SKM-1 (cell line): ENCODE measurements around the gene CD302.
"Not testable (repeated sequence)": the region's sequence is repeated elsewhere in the genome, so short reads cannot be mapped to it uniquely, and the experiment has no call there.

ENCODE experiments used
- DNase-seq: peaks from one replicate; lab custom pipeline; 2025; ENCODE audit not compliant: unreplicated experiment; lab: John Stamatoyannopoulos, UW

CD302 gene

DNA sequence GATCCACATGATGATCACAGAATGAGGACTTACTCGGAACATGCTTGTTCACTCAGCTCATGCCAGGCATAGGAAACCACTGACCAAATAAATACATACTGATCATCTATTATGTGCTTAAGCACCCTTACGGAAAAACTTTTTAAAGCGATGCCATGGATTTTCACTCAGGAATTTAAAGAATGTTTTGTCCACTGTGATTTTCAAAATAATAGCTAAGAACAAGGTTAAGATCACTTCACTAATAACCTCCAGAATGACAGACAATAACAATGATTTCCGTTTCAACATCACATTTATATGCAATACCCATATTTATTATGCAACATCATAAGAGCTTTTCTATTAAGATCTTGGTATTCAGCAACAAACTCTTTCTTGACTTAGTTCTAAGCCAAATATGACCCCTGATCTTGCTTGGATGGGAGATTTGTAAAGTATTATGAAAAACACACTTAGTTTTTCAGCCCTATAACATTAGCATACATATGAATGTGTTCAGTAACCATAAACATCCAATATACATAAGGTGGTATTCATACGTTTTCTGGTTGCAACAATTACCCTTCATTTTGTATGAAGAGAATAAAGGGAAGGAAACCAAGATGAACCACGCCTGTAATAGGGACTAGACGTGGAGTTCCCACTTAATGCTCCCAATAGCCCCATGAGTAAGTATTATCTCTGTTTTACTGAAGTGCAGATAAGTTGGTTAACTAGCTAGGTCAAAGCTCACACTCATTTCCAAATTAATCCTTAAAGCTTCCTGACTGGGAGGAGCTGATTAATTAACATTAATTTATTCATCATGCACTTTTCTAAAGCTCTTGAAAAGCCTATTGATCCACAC, 1.9 kb downstream of the CD302 start:
- DNase-seq: no peak

DNA sequence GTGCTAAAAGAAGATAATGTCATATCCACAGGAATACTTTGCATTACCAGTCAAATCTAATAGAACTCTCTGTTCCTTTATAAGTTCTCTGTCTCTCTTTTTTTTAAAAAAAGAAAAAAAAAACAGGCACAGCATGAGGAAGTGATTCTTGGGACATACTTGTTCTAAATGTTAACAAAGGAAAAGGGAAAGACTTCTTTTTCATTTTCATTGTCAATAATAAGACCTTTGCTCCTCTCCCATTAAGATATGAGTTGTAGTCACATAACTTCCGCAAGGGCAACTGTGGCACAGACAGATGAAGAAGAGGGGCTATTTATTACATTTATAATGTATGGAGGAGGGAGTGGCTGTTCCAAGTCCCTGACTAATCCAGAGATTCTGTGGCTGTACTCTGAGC, 4.7 kb downstream of the CD302 start:
- DNase-seq: no peak

DNA sequence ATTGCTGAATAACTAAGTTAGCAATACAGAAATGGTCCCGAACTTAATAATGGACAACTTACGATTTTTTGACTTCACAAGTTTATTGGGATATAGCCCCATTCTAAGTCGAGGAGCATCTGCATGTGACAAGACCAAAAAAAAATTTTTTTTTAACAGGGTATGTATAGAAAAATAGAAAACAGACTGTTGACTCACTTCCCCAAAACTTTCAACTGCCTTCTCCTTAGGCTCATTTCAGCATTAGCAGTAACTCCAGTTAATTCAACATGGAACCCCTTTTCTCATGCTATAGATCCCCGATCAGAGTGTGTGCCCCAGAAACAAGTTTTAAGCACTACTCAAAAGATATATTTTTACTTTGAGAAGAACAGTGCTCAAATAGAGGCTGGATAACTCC, 5.4 kb downstream of the CD302 start:
- no peak for DNase-seq

DNA sequence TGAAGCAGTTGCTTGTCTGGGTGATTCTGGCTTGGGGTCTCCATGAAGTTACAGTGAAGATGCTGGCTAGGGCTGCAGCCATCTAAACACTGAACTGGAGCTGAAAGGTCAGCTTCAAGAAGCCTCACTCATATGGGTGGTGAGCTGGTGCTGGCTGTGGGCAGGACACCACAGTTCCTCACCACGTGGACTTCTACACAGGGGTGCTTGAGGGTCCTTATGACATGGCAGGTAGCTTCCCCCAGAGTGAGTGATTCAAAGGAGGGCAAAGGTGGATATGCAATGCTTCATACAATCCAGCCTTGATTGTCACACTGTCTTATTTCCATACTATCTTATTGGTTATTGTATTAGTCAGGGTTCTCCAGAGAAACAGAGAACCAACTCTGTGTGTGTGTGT, 6.0 kb downstream of the CD302 start:
- DNase-seq: no peak

DNA sequence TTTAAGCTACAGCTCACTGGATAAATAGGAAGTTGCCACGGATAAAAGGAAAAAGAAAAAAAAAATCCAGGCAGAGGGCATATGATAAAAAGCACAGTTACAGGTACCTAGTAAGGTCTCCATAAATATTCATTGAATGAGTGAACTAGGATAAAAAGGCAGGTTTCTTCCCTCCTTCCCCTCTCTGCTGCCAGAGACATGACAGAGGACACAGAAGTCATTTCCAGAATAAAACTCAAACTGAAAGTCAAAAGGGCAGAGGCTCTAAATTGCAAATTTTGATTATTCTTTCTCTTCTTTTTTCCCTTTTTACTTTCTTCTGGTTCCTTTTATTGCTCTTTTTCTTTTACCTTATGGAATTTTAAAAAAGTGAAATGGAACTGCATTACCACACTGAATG, 7.7 kb downstream of the CD302 start:
- DNase-seq: no peak

DNA sequence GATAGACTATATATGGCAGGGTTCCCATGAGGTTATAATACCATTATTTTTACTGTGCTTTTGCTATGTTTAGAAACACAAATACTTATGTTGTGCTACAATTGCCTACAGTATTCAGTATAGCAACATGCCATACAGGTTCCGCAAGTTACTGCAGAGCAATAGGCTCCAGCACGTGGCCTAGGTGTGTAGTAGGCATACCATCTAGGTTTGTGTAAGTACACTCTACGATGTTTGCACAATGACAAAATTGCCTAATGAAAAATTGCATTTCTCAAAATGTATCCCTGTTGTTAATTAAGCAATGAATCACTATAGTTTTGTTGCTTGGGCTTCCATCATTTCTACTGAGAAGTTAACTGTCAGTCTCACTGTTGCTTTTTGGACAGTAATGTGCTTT, 9.8 kb downstream of the CD302 start:
- DNase-seq: no peak

DNA sequence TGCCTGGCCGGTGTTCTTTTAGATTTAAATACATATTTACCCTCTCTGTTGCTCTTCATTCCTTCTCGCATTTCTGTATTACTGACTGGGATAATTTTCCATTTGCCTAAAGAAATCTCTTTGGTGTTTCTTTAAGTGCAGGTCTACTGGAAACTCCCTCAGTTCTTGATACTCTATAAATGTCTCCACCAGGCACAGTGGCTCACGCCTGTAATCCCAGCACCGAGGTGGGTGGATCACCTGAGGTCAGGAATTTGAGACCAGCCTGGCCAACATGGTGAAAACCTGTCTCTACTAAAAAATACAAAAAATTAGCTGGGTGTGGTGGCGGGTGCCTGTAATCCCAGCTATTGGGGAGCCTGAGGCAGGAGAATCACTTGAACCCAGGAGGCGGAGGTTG, 10.4 kb downstream of the CD302 start:
- not testable (repeated sequence) for DNase-seq

DNA sequence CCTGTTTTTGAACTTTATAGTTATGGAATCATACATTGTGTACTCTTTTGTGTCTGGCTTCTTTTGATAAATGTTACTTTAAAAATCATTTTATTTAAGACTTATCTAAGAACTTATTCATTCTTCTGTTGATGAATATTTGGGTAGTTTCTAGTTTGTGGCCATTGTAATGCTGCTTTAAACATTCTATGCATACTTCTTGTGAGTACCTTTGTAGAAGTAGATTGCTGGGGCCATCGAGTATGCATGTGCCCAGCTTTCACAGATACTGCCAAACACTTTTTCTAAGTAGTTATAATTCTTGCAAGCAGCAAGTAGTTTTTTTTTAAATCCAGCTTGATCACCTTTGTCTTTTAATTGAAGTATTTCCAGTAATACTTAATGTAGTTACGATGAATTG, 11.1 kb downstream of the CD302 start:
- no peak for DNase-seq

DNA sequence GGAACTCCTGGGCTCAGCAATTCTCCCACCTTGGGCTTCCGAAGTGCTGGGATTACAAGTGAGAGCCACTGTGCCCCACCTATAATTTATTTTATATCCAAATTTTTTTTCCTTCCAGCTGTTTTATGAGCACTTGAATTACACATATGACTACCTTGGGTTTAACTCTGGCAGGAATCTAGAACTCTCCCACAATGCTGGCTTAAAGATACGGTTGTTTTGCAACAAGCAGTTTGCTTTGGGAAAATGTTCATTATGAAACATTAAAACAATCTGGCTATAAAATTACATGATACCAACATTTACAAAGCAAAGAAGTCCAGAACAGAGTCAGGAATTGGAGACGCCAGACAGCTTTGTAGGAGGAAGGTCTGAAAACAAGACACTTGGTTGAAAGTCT, 12.8 kb downstream of the CD302 start:
- no peak for DNase-seq

DNA sequence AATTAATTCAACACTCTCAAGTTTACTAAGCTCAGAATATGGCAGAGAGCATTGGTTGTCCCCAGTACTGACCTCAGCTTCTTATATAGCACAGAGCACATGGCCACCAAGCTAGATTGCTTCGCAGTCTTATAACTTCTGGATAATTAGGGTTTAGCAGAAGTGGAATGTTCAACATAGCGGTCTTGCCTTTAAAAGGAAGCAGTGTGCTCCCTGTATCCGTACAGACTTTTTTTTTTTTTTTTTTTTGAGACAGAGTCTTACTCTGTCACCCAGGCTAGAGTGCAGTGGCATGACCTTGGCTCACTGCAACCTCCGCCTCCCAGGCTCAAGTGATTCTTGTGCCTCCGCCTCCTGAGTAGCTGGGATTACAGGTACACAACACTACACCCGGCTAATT, 13.3 kb downstream of the CD302 start:
- DNase-seq: not testable (repeated sequence)

DNA sequence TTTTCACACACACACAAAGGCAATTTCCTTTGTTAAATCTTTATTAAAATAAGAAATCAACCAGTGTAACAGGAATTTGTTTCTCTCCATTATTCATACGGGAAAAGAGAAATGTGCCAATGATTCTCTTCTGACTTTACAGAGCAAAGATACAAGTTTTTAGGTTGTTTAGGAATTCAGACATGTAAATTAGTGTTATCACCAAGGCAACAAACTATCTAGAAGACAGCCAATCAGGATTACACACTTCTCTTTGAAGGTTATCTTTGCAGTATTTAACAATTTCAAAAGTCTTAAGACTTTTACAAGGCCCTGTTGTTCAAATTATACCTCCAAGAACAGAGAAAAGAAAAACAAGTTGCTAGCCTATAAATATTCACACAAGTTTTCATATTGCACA, 14.5 kb downstream of the CD302 start:
- DNase-seq: no peak

DNA sequence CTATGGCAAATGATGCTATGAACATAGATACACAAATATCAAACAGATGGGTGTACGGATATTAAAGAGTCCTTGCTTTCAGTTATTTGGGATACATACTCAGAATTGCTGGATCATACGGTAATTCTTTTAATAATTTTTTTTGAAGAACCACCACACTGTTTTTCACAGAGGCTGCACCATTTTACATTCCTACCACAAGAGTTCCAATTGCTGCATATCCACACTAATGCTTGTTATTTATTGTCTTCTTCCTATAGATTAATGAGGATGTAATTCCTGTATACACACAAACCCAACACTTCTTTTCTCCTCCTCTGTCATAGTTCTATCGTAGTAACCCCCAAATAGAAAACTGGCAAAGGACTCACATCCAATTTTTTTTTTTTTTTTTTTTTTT, 21.7 kb downstream of the CD302 start:
- no peak for DNase-seq

DNA sequence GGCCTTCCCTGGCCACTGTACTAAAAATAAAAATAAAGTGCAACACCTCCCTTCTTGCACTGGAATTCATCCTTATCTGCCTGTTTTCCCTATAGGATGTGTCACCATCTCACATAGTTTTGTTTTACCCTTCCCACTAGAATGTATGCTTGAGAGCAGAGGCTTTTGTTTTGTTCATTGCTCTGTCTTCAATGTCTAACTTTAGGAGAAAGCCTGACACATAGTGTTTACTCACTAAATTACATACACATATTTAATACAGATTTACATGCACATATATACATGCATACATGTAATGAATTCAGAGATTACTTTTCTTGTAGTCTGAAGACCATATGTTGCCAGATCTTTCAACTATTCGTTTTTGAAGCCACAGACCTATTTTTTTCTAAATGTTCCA, 23.0 kb downstream of the CD302 start:
- no peak for DNase-seq

DNA sequence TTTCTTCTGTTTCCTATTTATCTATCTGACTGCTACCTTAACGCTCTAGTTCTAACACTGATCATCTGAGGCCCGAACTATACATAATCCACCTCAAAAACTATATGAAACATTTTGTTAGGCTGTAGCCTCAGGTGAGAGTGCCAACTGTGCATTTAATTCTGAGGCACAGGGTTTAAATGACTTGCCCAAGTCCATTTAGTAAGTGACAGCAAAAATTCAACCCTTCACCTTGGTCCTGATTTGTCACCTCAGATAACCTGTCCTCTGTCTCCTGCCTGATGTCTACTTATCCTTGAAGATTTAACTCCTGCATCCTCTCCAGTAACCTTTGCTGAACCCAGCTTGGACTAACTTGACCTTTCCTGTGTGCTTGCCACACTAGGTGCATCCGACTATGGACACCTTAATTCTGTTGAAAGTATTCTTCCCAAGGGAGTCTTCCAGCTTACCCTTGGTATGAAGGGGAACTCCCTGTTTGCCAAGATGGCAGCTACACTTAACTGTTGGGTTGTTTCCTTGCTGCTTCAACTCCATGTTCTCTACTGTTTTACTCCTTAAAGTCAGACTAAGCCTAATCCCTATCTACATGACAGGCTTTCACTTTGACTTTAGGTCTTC, 23.5 kb downstream of the CD302 start:
- no peak for DNase-seq

DNA sequence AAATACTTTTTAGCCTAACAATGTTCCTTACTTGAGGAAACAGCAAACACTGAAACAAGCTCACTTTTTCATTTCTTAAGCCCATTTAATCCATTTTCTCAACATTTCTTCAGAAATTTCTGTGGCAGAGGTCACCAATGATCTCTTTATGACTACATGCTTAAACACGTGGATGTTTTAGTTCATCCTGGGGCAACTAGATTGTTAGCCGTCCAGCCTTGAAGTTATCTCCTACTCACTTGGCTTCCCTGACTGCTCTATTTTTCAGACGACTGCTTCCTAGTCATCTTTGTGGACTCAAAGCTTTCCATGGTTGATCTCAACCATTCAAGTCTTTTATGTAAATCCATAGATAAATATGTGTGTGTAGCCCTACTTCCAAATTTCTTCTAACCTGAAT, 24.1 kb downstream of the CD302 start:
- DNase-seq: no peak

DNA sequence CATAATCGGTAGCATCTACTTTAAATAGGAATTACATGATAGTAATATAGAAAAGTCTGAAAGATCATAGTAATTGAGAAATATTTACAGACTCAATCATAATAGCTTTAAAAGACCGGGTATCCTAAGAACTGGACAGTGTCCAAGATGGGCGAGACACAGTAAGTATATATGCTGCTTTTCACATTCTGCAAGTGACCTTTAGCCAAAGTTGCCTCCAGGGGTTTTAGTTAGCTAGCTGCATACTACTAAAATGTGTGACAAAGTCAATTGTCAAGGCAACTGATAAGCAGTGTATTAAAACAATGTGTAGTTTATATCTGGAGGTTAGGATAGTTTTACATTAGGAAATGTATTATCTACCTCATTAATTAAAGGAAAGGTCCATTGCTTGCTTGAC, 24.6 kb downstream of the CD302 start:
- no peak for DNase-seq

DNA sequence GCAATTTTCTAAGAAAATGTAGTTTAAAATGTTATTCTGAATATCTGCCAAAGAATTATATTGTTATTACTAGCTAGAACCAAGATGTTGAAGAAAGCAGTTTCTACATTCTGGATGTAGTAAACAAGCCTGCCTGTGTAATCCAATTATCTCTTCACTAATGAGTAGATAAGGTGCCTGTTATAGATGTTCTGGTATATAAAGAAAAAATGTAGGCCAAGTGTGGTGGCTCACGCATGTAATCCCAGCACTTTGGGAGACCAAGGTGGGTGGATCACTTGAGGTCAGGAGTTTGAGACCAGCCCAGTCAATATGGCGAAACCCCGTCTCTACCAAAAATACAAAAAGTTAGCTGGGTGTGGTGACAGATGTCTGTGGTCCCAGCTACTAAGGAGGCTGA, 28.9 kb downstream of the CD302 start:
- no peak for DNase-seq

DNA sequence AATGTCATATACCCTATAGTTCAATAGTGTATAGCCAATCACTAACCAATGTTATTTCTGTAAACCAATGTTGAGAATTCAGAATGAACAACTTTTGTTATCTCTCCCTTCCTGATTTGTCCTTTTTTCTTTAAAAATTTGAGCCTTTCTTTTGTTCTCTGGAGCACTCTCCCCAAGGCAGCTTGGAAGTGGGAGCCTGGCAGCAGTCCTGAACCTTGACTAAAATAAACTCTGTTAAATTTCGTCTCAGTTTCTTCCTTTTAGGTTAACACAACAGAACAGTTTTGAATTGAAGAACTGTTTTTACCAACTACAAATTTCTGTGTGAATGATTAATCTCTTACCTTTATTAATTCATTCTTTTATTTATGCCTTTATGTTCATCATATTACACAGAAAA, 35.9 kb downstream of the CD302 start:
- DNase-seq: no peak

DNA sequence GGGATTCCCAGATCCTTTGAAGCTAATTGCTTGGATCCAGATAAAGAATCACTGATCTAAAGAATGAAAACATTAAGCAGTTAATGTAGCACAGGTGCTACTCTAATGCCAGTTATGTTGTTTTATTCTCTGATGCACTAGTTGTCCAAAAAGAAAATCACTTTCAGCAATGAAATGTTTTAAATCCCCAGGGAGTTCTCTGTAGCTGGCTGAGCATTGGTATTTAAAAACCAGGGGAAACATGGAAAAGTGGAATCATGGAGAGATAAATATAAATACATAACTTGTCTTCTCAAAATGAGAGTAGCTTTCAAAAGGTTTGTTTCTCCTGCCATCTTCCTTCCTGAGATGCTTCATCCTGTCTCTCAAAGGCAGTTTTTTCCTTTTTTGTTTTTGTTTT, 37.7 kb downstream of the CD302 start:
- DNase-seq: no peak

DNA sequence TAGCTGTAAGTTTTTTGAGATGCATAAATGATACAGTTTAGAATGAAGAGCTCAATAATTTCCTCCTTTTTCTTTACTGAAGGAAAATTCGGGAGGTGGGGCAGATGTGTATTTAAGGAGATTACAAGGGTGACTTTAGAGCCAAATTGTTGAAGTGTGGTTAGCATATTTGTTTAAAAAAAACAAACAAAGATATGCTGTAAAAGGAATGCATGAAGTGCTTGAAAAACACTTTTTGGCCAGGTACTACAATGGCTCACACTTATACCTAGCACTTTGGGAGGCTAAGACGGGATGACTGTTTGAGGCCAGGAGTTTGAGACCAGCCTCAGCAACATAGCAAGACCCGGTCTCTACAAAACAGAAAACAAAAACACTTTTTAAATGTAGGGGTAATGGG, 38.4 kb downstream of the CD302 start:
- DNase-seq: no peak

DNA sequence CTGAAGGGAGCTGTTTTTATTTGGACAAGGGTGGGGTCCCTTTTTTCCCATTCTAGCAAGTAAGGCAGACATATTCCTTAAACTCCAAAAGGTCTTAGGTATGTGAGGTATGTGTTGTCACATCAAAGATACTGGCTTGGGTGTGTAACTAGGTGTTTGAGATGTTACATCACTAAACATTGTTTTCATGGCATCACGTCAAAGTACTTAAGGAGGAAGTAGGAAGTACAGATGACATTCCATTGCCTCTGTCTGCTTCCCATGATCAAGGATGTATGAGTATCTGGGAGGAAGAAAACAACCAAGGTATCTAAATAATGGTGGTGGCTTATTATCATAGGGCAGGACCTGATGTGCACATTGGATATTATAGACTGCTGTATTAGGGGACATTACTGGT, 39.3 kb downstream of the CD302 start:
- no peak for DNase-seq

DNA sequence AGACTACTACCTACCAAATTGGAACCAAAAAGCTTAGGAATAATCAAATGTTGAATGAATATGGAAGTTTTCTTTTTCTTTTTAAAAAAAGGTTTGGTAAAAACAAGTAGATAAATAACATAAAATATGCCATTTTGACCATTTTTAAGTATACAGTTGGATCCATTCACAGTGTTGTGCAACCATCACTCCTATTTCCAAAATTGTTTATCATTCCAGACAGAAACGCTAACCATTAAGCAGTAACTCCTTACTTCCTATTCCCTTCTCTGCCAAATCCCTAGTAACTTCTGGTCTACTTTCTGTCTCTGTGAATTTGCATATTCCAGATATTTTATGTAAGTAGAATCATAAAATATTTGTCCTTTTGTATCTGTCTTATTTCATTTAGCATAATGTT, 39.8 kb downstream of the CD302 start:
- DNase-seq: no peak

DNA sequence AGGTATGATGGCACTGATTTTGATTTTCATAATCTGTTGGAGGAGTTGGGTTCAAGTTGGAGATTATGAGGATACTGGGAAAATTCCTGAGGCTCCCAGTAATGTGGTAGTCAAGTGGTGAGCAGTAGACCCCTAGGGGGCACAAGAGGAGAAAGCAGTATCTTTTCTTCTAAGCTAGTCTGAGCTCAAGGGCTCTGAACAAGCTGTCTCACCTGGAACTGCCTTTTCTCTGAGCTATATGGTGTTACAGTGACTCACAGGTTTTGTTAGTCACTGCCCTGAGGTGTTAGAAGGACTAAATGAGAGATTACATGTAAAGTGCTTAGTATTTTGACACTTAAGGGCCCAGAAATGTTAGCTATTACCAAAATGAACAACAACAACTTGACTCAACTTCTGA, 42.2 kb downstream of the CD302 start:
- no peak for DNase-seq
